ENCODE measurements around the gene GDF11.

Gene GDF11

DNA sequence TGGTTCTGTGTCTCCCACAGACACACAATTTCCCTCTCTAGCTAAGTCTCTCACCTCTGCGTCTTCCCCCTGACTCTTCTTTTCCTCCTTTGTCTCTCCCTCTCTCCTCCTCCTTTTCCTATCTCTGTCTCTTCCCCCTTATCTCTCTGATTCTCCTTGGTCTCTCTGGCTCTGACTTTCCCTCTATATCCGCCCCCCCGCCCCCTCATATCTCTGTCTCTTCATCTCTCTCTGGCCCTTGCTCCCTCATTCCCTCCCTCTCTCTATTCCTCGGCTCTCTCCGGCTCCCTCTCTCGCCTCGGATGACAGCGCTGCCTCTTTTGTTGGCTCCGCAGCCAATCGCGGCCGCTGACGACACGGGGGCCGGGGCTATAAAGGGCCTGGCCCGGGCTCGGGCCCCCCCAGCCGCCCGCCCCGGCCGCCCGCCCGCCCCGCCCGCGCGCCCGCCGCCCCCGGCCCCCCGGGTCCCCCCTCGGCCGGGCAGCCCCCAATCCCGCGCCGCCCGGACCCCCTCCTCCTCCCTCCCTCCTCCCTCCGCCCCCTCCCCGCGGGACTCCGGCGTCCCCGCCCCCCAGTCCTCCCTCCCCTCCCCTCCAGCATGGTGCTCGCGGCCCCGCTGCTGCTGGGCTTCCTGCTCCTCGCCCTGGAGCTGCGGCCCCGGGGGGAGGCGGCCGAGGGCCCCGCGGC, at the start of gene GDF11:
Gene GDF11, plus strand, starts transcription at position 404 of the 687 bp plus-strand sequence. Its CDS starts 195 bp downstream, at position 599.
- DNase-seq, result peak; percentile 65

DNA sequence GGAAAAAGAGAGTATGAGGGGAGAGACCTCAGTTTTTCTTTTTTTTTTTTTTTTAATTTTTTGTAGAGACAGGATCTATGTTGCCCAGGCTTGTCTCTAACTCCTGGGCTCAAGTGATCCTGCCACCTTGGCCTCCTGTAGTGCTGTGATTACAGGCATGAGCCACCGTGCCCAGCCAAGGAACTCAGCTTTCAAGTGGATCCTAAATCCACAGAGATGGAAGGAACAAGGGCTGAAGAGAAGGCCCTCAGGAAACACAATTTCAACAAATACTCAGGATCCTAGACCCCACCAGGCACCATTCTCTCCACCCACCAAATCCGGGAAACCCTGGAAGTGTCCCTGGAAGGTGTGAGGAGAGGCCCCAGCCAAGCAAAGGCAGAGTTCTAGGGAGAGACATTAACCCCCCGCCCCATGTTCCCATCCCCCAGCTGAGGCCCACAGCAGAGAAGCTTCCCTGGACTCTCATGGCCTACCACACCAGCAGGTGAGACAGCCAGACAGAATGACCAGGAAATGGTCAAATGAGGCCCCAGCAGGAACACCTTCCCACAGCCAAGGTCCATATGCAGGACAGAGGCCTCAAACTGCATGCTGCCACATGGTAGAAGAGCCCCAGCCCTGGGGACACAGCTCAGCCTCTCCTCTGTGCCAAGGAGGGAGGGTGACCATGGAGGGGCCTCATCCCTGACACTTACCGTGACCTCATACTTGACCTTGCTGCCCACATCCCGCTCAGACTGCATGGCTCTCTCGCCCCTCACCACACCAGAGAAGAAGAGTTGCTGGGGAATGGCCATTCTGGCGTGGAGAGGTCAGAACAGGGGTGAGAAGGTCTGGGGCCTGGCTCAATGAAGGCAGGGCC, 49.4 kb upstream of the GDF11 start:
- DNase-seq, result no peak

DNA sequence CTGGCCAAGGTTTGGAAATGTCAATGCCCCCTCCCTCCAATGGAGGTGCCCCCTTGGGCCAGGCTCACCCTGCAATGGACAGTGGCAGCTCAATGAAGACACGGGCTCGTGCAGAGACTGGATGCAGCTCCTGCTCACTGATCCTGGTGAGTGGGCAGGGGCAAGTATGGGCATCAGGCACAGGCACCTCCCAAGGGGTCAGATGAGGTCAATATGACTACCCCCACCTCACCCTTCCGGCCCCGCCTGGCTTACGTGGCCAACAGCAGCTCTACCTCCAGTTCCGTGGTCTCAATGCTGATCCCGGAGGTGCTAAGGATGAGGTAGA, 48.8 kb upstream of the GDF11 start:
- DNase-seq, result no peak

DNA sequence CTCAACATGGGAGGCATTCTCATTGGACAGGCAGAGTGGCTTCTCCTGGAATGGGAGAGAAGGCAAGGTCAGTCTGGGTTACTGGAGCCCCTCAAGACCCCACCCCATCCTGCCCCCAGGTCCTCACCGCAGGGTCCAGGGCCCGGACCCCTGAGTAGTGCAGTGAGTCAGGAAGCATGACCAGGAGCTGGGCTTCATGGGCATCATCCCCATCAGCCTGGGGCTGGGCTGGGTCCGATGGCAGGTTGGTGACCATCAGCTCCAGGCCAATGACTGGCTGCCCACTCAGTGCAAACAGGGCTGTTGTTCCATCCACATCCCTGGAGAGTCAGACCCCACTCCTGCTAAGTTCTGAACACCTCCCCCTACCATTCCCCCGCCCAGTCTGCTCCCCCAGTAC, 48.3 kb upstream of the GDF11 start:
- DNase-seq, result no peak

DNA sequence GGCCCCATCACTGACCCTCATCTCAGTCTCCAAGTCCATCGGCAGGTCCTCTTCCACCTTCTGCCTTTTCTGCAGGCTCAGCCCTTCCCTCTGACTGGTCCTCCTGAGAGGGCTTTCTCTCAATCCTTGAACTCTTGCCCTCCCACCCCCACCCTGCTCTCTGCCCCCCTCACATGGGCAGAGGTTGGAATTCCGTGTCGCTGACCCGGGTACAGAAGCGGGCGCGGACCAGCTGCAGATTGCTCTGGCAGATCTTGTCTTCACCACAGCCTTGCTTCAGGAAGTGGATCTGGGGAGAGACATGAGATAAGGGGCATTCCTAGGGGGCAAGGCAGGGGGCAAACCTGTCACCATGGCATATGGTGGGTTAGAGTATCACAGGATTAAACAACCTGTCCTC, 47.6 kb upstream of the GDF11 start:
- DNase-seq, result no peak

DNA sequence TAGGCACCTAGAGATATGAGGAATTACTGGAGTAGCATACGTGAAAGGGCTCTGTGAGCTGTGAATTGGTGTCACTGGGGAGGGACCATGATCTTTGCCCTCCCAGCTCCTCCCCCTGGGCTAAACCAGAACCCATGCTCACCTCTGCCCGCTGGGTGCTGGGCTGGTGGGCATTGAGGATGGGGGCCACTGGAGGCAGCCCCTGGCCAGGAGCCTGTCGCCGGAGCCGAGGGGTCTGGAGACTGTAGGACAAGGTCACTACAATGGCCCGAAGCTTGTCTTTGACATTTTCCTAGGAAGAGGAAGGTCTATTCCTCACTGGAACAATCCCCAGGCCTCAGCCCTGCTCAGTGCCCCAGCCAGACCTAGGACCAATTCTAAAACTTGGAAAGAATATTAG, 46.8 kb upstream of the GDF11 start:
- no peak for DNase-seq

DNA sequence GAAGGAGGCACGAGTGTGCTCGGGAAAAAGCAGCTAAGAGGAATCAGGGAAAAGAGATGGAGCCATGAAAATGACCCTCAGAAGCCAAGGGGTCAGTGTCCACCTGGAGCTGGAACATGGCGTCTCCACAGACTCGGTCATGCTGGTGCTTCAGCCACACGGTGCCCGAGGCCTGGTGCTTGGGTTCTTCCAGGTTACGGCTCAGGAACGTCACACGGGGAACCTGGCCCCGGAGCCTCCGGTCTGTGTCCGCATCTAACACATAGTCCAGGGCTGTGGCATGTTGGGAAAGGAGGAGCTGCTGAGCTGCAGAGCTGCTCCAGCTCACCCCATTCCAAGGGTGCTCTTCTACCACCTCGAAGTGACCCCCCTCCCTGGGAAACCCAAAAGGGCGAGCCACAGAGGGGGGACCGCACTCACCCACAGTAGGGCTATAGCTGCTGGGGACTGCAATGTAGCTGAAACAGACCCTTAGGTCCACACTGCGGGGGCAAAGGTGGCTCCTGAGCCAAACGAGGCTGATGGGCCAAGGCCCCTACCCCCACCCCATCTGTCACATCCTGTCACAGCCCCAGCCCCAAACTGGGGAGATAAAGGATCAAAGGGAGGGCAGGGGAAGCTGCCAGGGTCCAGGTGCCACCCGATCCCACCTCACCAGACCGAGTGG, 46.0 kb upstream of the GDF11 start:
- no peak for DNase-seq

DNA sequence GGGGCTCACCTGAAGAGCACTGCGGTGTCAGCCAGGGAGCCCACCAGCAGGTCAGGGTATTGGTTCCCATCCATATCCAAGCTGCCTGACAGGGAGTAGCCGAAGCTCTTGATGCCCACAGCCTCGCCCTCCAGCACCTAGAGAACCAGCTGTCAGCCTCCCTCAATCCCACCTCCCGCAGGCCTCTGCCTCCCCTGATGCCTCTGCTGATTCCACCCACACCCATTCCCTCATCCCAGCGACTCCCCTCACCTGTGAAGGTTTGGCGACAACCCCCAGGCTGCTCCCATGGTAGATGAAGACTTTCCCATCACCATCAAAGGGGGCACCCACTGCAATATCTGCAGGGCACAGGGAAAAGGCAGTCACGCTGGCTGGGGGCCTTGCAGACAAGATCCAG, 45.2 kb upstream of the GDF11 start:
- DNase-seq, result no peak

DNA sequence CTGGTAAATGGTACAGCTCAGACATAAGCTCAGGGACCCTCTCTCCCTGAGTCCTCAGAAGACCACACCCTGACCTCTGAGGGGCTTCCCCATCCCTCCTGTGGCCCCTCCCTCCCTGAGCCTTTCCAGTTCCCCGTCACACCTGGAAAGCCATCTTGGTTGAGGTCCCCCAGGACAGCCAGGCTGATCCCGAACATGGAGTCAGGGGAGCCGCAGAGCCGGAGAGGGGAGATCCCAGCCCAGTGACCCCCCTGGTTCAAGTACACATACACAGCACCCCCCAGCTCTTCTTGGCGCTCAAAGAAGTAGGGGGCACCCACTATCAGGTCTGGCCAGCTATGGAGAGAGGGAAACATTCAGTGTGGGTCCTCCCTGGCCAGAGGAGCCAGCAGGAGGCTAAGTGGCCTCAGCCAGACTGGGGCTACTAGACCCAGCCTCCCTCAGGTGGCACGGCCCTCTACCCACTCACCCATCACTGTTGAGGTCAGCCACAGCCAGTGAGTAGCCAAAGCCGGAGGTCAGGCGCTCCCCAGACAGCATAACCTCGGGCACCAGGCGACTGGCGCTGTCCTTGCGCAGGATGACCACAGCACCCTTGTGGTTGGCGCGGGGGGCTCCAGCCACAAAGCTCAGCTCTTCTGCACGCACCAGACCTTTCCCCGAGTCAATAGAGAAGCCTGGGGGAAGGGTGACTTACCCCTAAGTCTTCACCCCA, 44.5 kb upstream of the GDF11 start:
- no peak for DNase-seq

DNA sequence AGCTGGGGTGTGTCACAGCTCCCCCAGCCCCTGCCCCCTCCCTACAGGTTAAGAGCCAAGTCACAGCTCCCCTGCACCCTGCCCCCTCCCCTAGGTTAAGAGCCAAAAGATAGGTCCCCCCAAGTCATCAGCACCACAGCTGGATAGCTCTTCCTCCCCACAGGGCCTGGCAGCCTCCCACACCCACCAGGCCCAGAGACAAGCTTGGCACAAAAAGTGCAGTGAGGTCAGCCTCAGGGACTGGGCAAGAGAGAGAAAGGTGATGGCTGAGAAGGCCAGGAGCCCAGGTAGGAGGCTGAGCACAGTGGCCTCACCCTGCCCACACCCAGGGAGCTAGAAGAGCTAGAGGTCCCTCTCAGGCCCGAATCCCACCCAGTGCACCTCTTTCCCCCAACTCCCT, 44.0 kb upstream of the GDF11 start:
- no peak for DNase-seq

DNA sequence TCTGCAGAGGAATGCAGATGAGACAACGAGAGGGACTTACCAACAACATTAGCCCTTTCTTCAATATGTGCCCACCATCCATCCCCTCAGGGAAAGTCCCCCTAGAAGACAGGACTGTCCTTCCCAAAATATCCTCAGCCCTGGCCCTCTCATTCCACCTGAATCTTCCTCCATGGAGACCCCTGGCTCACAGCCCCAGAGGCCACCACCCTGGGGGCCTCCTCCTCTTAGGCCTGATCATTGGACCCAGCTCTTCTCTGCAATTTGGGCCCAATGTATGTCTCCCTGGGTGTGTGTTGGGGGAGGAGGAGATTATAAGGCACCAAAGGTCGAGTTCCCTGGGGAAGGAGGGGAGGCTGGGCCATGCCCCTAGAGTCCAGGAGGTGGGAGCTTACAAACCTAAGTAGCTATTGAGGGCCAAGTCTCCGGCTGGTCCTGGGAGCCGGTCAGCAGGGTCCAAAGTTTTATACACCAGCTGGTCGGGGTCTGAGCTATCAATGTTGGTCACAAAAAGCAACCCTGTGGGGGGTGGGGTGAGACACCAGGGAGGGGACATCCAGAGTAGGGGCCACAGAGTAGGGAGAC, 43.4 kb upstream of the GDF11 start:
- DNase-seq, result no peak

DNA sequence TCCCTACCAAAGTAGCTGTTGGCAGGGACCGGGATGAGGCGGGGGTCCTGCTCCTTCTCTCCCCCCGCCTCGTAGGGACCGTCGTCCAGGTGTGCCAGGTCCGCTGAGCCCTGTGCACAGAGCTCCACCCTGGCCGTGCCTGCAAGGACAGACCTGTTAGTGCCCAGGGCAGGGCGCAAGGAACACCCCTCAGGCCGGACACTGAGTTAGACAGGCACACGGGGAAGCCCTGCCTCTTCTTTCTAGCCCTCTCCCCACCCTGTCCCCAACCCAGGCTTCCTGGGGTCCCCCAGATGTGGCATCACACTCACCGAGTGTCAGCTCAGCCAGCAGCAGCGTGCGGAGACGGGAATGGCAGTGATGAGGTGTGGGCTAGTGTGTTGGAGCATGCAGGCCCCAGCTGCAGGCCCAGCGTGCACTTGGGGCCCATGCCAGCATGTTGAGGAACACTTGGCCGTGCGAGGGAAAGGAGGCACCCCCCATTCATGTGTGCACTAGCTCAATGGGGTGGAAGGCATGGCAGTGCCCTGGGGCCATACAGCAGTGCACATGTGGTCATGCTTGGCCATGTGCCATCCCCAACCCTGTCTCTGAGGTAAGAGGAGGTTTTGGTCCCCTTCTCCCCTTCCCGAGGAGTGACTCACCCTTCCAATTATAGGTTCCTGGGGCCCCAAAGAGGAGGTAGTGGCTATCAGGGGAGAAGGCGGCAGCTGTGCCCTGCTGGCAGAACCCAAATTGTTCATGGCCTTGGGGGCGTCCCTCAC, 42.5 kb upstream of the GDF11 start:
- DNase-seq, result no peak

DNA sequence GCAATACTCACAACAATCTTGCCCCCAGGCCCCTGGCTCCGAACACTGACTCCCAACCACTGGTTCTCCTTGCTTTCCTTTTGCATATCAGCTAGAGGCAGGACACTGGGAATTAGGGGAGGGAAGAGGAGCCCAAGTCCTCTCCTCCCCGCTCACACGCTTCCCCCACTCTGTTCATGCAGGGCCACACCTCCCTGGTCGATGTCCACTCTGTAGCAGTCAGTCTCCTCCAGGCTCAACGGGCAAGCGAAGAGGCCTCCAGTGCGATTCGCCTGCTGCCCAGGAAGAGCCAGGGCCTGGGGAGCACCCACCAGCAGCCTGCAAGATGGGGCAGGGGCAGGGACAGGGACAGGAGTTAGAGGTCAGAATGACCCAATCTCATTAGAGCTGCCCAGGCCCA, 40.1 kb upstream of the GDF11 start:
- no peak for DNase-seq

DNA sequence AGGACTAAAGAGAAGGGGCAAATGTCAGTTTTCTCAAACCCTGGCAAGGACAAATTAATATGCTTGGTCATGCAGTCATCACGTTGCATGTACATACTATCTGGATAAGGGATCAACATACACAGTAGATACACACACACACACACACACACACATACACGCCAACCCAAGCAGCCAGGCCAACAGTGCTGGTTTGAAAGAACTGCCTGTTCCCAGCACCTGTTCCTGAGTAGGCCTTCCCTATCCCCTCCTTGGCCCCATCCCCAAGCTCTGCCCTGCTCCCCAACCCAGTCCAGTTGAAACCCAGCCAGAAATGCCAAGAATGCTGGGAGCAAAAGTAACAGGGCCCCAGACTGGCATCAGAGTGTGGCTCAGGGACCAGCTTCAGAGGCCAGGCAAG, 39.6 kb upstream of the GDF11 start:
- DNase-seq, result no peak

DNA sequence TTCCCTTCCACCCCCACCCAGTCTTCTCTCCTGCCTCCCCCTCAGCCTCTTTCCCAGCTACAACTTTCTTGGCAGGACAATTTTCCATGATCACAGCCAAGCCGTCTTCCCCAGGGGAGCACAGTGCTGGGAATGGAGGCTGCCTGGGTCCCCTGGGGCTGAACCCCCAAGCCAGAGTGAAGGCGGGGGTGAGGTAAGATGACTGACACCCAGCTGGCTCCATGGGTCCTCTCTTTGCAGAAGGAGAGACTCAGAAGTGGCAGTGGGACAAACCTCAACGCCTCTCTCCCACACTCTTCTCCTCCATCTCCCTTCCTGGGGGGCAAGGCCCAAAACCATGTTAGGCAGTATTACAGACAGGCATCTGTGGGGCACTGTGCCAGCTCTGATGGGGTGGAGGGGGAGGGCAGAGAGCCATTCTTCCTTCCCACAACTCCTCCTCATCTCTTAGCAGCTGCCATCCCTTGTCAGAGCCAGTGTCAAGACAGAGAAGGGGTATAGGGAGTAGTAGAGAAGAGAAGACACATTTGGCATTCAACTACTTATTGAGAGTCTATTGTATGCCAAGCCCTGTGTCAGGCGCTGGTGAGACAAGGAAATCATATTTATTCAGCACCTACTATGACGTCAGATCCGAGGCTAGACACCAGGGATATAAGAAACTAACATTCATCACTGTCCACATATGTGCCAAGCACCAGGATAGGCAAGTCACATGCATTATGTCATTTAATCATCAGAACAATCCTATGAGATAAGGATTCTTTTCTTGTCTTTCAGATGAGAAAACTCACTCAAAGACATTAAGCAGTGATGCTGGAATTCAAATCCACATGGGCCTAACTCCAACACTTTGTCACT, 38.8 kb upstream of the GDF11 start:
- no peak for DNase-seq

DNA sequence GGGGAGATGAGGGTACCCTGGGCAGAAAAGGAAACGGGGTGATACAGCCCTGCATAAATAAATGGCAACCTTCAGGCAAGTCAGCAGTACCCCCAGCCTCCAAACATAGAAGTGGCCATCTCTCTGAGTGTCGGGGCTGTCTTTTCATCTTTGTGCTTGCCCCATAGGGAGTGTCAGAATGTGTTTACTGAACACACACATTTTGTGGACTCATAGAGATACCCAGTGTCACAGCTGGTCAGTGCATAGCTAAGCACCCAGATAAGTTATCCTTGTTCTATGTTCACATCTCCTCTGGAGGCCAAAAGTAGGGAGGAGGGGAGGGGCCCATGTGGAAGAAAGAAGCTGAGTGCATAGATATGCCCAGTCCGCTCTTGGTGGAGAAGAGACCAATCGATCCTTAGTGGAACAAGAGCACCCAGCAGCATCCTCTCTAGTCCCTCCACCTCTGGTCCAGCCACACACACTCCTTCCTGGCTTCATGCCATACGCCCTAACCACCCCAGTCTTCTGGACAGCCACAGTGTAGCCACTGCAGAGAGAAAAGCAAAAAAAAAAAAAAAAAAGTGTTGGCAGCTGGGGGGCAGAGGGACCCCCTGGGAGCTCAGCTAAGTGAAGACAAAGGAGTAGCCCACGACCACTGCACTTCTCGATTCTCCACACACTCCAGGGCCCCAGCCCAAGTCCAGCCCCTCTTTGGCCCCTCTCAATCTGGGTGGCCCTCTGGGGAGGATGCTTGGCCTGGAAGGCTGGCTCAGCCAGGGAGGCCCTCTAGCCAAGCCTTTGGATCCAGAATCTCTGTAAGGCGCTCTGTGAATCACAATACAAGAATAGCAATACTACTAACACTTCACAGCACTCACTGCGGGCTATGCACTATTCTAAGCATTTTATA, 37.9 kb upstream of the GDF11 start:
- no peak for DNase-seq

DNA sequence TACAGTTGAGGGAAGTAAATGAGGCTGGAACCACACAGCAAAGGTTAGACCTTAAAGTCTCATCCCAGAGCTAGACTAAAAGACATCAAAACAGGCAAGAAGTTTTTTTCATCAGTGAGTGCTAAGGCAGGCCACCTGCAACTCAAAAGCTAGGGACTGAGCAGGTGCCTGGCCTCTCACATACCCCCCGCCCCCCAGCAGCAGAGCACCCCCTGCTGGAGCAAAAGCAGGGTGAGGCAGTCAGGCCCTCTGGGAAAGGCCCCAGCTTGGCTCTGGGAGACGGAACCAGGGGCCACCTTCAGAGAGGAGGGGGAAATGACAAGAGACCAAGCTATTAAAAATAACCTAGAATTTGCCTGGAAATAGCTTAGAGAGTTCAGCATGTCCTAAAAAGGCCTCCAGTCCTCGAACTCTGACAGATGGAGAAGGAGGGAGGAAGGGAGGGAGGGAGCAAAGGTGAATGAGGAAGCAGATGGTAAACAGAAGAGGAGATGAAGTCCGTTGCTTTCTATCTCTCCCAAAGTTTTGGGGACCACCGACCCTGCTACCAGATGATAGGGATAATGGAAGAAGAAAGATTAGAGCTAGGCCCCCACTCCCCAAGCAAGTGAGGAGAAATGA, 37.0 kb upstream of the GDF11 start:
- DNase-seq, result no peak

DNA sequence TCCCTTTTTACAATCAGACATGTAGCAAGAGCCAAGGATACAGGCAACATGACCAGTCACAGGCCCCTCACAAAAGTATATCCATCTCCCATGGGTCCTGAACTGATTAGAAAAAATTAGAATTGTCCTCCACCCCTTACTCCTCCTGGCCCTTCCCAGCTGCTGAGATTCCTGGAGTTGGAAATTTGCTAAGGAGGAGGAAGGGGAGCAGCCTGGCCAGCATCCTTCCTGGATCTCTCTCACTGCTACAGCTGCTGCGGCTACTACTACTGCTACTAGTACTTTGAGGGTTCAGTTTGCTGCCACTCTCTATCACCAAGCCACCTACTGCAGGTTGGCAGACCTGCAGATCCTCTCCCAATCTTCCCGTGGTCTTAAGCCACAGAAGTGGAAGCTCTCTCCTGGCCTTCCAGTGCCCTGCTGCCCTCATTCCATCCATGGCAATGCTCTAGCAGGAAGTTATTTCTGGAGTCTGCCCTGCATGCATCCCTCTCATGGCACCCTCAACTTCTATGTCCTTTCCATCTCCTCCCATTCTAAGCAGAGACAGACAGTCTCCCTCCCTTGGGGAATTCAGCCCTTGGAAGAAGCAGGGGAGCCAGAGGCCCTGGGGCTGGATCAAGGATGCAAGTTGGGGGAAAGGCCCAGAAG, 36.2 kb upstream of the GDF11 start:
- no peak for DNase-seq

DNA sequence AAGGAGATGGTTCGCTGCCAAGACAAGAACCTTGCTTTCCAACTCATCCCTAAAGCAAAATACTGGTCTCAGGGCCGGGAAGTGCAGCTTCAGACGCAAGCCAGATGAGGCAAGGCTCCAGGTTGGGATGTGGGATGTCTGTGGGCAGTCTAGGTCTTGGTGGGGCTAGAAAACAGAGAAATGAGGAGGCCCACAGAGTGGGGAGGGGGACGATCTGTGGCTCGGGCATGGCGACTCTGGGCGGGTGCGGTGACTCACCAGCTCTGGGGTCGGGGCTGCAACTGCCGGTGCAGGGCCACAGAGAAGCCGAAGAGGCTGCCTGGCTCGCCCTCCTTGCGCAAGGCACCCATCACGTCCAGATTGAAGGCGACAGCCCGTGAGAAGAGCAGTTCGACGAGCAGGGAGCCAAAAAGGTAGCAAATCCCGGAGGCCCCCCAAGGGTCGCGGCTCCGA, 35.7 kb upstream of the GDF11 start:
- no peak for DNase-seq

Measured in activated gamma-delta T cell treated with Interleukin-2 at 50 U/mL for 16 hours (primary cell).